Hepatocyte (in vitro differentiated cells): Measurements from ENCODE around the gene THAP8.

ENCODE experiments used
- CTCF ChIP-seq: fragments of 200-600 bp; sonication (generic); IDR thresholded peaks from 2 replicates; pipeline ENCODE4 v1.5.1; 2016; ENCODE audit warnings: antibody characterized with exemption, mild to moderate bottlenecking; ENCODE audit not compliant: poor library complexity
- EZH2phosphoT487 ChIP-seq: fragments of 200-600 bp; sonication (generic); IDR thresholded peaks from one replicate; pipeline ENCODE4 v1.6.1; 2018; ENCODE audit warnings: antibody characterized with exemption, mild to moderate bottlenecking, low read depth, moderate library complexity; ENCODE audit not compliant: unreplicated experiment, severe bottlenecking

DNA sequence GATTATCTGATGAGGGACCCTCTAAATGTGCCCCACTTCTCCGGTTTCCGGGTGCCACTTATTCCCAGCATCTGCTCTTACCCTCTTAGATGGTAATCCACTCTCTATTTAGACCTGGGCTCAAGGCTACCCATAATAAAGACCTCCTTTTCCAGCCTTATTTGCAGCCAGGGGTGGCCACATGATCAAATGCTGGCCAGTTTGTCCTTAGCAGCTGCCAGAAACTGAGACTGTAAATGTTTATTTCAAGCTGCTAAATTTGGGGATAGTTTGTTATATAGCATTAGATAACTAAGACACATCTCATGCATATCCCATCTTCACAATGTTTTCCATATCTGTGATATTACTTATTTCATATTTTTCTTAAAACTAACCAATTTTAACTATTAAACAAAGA, 10.1 kb downstream of the THAP8 start:
- TF ChIP-seq CTCF, result no peak
- no peak for TF ChIP-seq EZH2phosphoT487
